ENCODE results near the gene LRTM1. TPM values are rescaled to one million over a fixed set of nuclear protein-coding genes. Genes with fewer than 3 reads are reported as not detected.

LRTM1 gene
- total RNA-seq, 1 experiment from 2014 or later, result not detected

DNA sequence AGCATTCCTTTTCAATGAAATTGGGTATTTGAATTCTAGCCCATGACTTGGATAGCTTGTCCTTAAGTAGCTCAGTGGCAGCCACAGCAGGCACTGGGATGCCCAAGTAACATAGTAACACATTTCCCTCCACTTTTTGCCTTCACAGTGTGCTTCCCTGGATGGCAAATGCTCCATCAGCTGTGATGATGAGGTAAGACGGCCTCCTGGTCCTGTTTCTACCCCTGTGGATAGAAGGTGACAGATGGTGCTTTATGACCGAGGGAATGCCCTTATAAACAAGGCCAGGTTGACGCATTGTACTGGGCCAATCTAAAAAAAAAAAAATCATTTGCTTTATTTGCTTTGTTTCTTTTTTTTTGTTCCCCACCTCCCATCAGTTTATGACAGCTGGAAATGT lies 41.8 kb upstream of the LRTM1 start:
- H3K27me3 ChIP-seq (ENCODE audit: low read length), result 0 out of 2 replicates have a peak, but pooled peaks cover 9% of the 10 kb centered on the region
- no peaks in the 10 kb centered on the region for H3F3A ChIP-seq (ENCODE audit: low read length, unreplicated experiment)
- no peaks in the 10 kb centered on the region for H3K4me1 ChIP-seq (ENCODE audit: insufficient read depth, low read length)
- H4K20me1 ChIP-seq (ENCODE audit: low read length), result no peaks in the 10 kb centered on the region
- no peak overlapping the region for H3K27ac ChIP-seq (ENCODE audit: low read length)
- intact Hi-C loops (cut with micrococcal nuclease), result no loop called here
- DNase-seq (no peak), ATAC-seq (no peak)
- no peak overlapping the region for H2AFZ ChIP-seq (ENCODE audit: low read length)
- ChIA-PET POLR2A (ENCODE audit: unreplicated experiment) (no interaction called here), CTCF (no interaction called here)
- no peaks in the 10 kb centered on the region for H3K9me3 ChIP-seq (ENCODE audit: low read length)
- H3K36me3 ChIP-seq (ENCODE audit: low read depth, low read length), result no peaks in the 10 kb centered on the region
- BruUV-seq (replicated peaks), result no TSS peak
- H3K79me2 ChIP-seq (ENCODE audit: low read length), result no peaks in the 10 kb centered on the region
- H3K4me2 ChIP-seq (ENCODE audit: low read length), result no peak overlapping the region
- H3K9me2 ChIP-seq (replicated peaks; ENCODE audit: low read length), result no peaks in the 10 kb centered on the region
- TF ChIP-seq, protein P1, sequence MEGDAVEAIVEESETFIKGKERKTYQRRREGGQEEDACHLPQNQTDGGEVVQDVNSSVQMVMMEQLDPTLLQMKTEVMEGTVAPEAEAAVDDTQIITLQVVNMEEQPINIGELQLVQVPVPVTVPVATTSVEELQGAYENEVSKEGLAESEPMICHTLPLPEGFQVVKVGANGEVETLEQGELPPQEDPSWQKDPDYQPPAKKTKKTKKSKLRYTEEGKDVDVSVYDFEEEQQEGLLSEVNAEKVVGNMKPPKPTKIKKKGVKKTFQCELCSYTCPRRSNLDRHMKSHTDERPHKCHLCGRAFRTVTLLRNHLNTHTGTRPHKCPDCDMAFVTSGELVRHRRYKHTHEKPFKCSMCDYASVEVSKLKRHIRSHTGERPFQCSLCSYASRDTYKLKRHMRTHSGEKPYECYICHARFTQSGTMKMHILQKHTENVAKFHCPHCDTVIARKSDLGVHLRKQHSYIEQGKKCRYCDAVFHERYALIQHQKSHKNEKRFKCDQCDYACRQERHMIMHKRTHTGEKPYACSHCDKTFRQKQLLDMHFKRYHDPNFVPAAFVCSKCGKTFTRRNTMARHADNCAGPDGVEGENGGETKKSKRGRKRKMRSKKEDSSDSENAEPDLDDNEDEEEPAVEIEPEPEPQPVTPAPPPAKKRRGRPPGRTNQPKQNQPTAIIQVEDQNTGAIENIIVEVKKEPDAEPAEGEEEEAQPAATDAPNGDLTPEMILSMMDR (conservative IDR thresholded peaks at IDR 0.05; ENCODE audit: low read depth, low read length), result no peak
- TF ChIP-seq EZH2phosphoT487 (IDR thresholded peaks at IDR 0.05; ENCODE audit: borderline replicate concordance, low read length) (no peak), EZH2 (IDR thresholded peaks at IDR 0.05; ENCODE audit: low read length, unreplicated experiment) (no peak)
- H3K9ac ChIP-seq (ENCODE audit: low read length), result no peak overlapping the region
- H3K4me3 ChIP-seq (ENCODE audit: low read length), result no peak overlapping the region

DNA sequence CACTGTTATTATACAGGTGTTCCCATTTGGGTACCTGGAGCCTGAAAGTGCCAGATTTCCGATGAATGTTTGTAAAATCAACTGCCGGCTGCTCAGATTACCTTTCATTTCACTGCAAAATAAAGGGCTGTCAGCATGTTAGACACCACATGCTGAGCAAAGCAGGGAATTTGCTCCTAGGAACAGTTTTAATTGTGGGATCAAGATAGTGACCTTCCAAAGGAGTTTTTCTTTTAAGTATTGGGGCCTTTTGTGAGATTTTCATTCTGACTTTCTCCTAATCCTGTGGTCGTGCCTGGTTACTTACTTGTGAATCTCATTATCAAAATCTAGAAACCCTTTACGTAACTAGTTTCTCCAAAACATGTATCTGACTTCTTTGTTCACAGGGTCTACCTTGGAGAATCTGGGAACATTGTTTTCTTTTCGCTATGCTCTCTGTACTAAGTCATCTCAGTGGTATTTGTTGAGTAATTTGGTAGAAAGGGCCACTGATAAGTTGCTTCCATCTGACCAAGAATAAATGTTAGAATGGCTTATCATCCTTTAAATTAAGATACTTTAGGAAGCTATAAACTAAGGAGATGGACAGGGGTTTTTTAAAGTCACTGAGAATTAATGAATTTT lies 40.8 kb upstream of the LRTM1 start:
- BruUV-seq (replicated peaks), result no TSS peak
- Histone ChIP-seq H2AFZ (ENCODE audit: low read length) (no peak overlapping the region), H3K4me1 (ENCODE audit: insufficient read depth, low read length) (no peaks in the 10 kb centered on the region), H3K36me3 (ENCODE audit: low read depth, low read length) (no peaks in the 10 kb centered on the region), H3K4me3 (ENCODE audit: low read length) (no peak overlapping the region), H3K4me2 (ENCODE audit: low read length) (no peak overlapping the region), H3K79me2 (ENCODE audit: low read length) (no peaks in the 10 kb centered on the region), H3F3A (ENCODE audit: low read length, unreplicated experiment) (no peaks in the 10 kb centered on the region), H4K20me1 (ENCODE audit: low read length) (no peaks in the 10 kb centered on the region), H3K9ac (ENCODE audit: low read length) (no peak overlapping the region), H3K9me3 (ENCODE audit: low read length) (no peaks in the 10 kb centered on the region), H3K27me3 (ENCODE audit: low read length) (0 out of 2 replicates have a peak, but pooled peaks cover 9% of the 10 kb centered on the region), H3K9me2 (replicated peaks; ENCODE audit: low read length) (no peaks in the 10 kb centered on the region), H3K27ac (ENCODE audit: low read length) (no peak overlapping the region)
- DNase-seq (no peak), ATAC-seq (no peak)
- no peak for TF ChIP-seq EZH2phosphoT487 (IDR thresholded peaks at IDR 0.05; ENCODE audit: borderline replicate concordance, low read length)
- TF ChIP-seq, protein P1 (conservative IDR thresholded peaks at IDR 0.05; ENCODE audit: low read depth, low read length), result no peak
- no peak for TF ChIP-seq EZH2 (IDR thresholded peaks at IDR 0.05; ENCODE audit: low read length, unreplicated experiment)
- ChIA-PET POLR2A (ENCODE audit: unreplicated experiment) (no interaction called here), CTCF (no interaction called here)
- intact Hi-C loops (cut with micrococcal nuclease), result no loop called here

DNA sequence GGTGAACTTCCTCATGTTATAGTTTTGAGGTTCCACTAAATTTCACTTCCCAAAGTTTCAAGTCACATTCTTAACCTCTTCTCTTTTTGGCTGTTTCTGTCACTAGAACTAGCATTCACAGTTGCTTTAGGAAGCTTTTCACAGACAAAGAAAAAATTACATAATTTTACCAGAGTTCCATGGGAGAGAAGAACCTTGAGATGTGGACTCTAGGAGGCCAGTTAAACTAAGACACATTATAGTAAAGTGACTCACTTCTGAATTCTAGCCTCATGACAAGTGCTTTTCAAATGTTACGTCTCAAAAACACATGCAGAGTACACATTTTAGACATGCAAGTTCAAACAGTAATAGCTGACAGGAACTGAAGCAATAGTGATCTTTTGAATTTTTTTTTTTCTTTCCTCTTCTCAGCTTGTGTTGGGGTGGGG lies 39.9 kb upstream of the LRTM1 start:
- H3K9me2 ChIP-seq (replicated peaks; ENCODE audit: low read length), result no peaks in the 10 kb centered on the region

More for the DNA sequence above, 39.9 kb upstream of the LRTM1 start:
- no peaks in the 10 kb centered on the region for H3K4me1 ChIP-seq (ENCODE audit: insufficient read depth, low read length)
- H4K20me1 ChIP-seq (ENCODE audit: low read length), result no peaks in the 10 kb centered on the region
- H3K27ac ChIP-seq (ENCODE audit: low read length), result no peak overlapping the region
- ChIA-PET POLR2A (ENCODE audit: unreplicated experiment) (no interaction called here), CTCF (no interaction called here)
- no peaks in the 10 kb centered on the region for H3K36me3 ChIP-seq (ENCODE audit: low read depth, low read length)
- TF ChIP-seq, protein P1 (conservative IDR thresholded peaks at IDR 0.05; ENCODE audit: low read depth, low read length), result no peak
- no peak for TF ChIP-seq EZH2 (IDR thresholded peaks at IDR 0.05; ENCODE audit: low read length, unreplicated experiment)
- TF ChIP-seq EZH2phosphoT487 (IDR thresholded peaks at IDR 0.05; ENCODE audit: borderline replicate concordance, low read length), result no peak
- no TSS peak for BruUV-seq (replicated peaks)
- ATAC-seq, result no peak
- H3K27me3 ChIP-seq (ENCODE audit: low read length), result 0 out of 2 replicates have a peak, but pooled peaks cover 9% of the 10 kb centered on the region
- intact Hi-C loops (cut with micrococcal nuclease), result no loop called here
- no peak overlapping the region for H3K4me2 ChIP-seq (ENCODE audit: low read length)
- no peaks in the 10 kb centered on the region for H3K9me3 ChIP-seq (ENCODE audit: low read length)
- H3K4me3 ChIP-seq (ENCODE audit: low read length), result no peak overlapping the region
- no peaks in the 10 kb centered on the region for H3F3A ChIP-seq (ENCODE audit: low read length, unreplicated experiment)
- no peak for DNase-seq
- no peaks in the 10 kb centered on the region for H3K79me2 ChIP-seq (ENCODE audit: low read length)
- H2AFZ ChIP-seq (ENCODE audit: low read length), result no peak overlapping the region
- no peak overlapping the region for H3K9ac ChIP-seq (ENCODE audit: low read length)
